Measurements from ENCODE around the gene SORBS2. TPM values are rescaled to one million over a fixed set of nuclear protein-coding genes. Genes with fewer than 3 reads are reported as not detected.

SORBS2 gene
- total RNA-seq, 2 donors from 2014 or later: 210 to 218 TPM

DNA sequence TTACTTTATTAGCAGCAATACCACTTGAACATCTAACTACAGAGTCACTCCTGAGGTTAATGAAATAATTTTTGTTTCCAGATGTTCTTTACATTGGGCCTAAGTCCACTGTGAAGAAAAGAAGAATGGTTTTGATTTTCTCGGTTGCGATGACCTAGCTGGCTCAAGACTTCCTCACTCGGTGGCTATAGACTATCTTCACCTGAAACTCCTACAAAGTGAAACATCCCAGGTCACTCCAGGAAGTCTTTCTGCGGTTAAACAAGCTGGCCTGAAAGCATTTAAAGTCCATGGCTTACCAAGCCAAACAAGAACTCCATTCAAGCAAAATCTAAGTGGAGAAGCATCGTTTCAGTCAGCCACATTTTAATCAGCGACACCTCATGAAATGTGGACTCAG lies 13.7 kb upstream of the SORBS2 start:
- Histone ChIP-seq H3K4me3 (no peak overlapping the region), H3K4me1 (peaks cover 70% of the 10 kb centered on the region), H3K27ac (peak overlapping the region; percentile 54 to 97 (median 94)), H3K36me3 (replicated peaks in 1 of 2; ENCODE audit: insufficient read depth in 1 of 2, low read depth in 2 of 2) (no peaks in the 10 kb centered on the region), H3K27me3 (no peaks in the 10 kb centered on the region), H3K9me3 (no peaks in the 10 kb centered on the region)
- TF ChIP-seq POLR2A (IDR thresholded peaks at IDR 0.05): no peak
- TF ChIP-seq, protein P1, sequence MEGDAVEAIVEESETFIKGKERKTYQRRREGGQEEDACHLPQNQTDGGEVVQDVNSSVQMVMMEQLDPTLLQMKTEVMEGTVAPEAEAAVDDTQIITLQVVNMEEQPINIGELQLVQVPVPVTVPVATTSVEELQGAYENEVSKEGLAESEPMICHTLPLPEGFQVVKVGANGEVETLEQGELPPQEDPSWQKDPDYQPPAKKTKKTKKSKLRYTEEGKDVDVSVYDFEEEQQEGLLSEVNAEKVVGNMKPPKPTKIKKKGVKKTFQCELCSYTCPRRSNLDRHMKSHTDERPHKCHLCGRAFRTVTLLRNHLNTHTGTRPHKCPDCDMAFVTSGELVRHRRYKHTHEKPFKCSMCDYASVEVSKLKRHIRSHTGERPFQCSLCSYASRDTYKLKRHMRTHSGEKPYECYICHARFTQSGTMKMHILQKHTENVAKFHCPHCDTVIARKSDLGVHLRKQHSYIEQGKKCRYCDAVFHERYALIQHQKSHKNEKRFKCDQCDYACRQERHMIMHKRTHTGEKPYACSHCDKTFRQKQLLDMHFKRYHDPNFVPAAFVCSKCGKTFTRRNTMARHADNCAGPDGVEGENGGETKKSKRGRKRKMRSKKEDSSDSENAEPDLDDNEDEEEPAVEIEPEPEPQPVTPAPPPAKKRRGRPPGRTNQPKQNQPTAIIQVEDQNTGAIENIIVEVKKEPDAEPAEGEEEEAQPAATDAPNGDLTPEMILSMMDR (IDR thresholded peaks at IDR 0.05): no peak
- 49 to 71% methylated on average over 6 of the region's 6 CpGs for WGBS, 2 donors
- intact Hi-C loops (cut with DNase I): no loop called here
- no peak for DNase-seq
- ATAC-seq: no peak

DNA sequence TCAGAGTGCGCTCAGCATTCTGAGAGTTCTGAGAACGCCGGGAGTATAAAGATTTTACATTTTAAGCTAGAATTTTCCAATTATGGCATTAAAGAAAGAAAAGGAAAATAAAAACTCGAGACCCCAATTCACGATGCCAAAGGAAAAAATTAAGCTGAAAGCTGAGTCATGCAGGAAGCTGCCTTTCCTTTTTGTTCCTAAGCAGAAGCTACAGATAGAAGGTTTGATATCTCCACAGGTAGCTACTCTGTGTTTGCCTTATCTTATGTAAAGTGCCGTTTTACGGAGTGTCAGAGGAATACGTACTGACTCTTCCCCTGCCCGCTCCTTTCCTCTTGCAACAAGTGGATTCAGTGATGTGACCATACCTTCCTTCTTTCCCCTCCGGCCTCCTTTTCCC lies 10.8 kb upstream of the SORBS2 start:
- intact Hi-C loops (cut with DNase I): no loop called here
- H3K27ac ChIP-seq: peak overlapping the region in 3 of 4 donors; percentile 93 to 97 (median 94)
- DNase-seq: no peak

DNA sequence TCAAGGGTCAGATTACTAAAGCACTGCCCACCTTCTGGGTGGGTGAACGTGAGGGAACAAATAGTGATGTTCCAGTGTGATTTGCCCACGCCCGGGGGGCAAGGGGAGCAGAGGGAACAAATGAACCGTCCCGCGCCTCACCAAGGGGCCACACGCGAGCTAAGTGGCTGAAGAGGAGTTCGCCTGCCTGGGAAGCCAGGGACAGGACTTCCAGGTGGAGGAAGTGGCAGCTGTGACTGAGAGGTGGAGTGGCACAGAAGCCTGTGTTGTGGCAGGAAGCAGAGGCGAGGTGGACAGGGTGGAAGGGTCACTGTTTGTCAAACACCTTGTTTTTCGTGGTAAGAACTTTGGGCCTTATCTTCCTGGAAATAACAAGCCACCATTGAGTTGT lies 9.0 kb upstream of the SORBS2 start:
- no peaks in the 10 kb centered on the region for H3K9me3 ChIP-seq
- H3K4me3 ChIP-seq: no peak overlapping the region
- H3K36me3 ChIP-seq (replicated peaks in 1 of 2; ENCODE audit: insufficient read depth in 1 of 2, low read depth in 2 of 2): no peaks in the 10 kb centered on the region
- TF ChIP-seq, protein P1 (IDR thresholded peaks at IDR 0.05): no peak
- TF ChIP-seq POLR2A (IDR thresholded peaks at IDR 0.05): no peak
- DNase-seq (peak; percentile 53 to 64 (median 61)), ATAC-seq (peak; percentile 7)
- H3K4me1 ChIP-seq: peaks cover 91% of the 10 kb centered on the region
- peak overlapping the region; percentile 93 to 97 (median 96) for H3K27ac ChIP-seq
- 26 to 36% methylated on average over 11 of the region's 11 CpGs for WGBS, 2 donors
- intact Hi-C loops (cut with DNase I): no loop called here
- H3K27me3 ChIP-seq: no peaks in the 10 kb centered on the region

More for the DNA sequence above, 10.8 kb upstream of the SORBS2 start:
- no peaks in the 10 kb centered on the region for H3K9me3 ChIP-seq
- TF ChIP-seq POLR2A (IDR thresholded peaks at IDR 0.05): no peak
- TF ChIP-seq, protein P1 (IDR thresholded peaks at IDR 0.05): no peak
- ATAC-seq: no peak
- 30 to 33% methylated on average over 10 of the region's 10 CpGs for WGBS, 2 donors
- H3K36me3 ChIP-seq (replicated peaks in 1 of 2; ENCODE audit: insufficient read depth in 1 of 2, low read depth in 2 of 2): no peaks in the 10 kb centered on the region
- no peaks in the 10 kb centered on the region for H3K27me3 ChIP-seq
- H3K4me1 ChIP-seq: peaks cover 79% of the 10 kb centered on the region
- peak overlapping the region in 1 of 2 donors; percentile 8 for H3K4me3 ChIP-seq

DNA sequence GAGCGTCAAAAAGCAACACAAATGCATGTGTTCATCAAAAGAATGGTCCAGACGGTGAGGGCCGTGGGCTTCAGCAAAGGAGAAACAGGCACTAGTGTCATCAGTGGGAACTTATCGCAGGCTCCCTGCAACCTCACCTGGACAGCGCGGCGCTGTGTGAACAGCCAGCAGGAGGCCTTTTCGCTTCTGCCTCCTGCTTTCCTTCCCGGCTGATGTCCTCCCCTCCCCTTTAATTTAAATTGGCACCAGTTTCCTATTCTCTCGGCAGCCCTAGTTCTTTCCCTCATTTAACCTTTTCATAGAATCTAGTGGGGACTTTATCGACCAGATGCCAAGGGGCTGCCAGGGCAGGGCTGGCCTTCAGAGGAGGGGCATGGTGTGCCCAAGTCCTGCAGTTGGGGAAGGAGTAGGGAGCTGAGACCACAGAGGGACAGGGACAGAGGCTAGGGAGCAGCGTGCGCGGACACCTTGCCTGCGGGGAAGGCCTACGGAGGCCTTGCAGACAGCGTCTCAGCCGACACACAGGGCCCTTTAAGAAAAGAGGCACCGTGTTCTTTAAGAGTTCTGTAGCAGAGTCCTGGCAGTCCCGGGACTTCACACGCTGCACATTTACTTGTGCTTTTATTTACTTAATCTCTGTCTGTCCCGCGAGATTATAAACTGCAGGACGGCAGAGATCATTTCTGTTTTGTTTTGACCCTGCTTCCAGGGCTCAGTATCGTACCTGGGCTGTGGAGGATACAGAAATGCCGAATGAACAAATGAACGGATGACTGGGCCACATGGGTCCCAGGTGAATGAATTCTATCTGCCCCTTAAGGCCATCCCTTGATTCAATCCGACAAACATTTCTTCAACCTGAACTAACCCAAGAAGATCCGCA lies 8.4 kb upstream of the SORBS2 start:
- peak; percentile 78 for ATAC-seq
- Histone ChIP-seq H3K27ac (peak overlapping the region; percentile 93 to 97 (median 96)), H3K4me1 (peaks cover 90% of the 10 kb centered on the region), H3K27me3 (no peaks in the 10 kb centered on the region), H3K4me3 (no peak overlapping the region), H3K9me3 (no peaks in the 10 kb centered on the region), H3K36me3 (replicated peaks in 1 of 2; ENCODE audit: insufficient read depth in 1 of 2, low read depth in 2 of 2) (no peaks in the 10 kb centered on the region)
- intact Hi-C loops (cut with DNase I): no loop called here
- DNase-seq: peak; percentile 78 to 92 (median 88)
- WGBS, 2 donors: 10 to 12% methylated on average over 28 to 29 of the region's 29 CpGs
- peak; percentile 21 to 83 (median 74) for TF ChIP-seq POLR2A (IDR thresholded peaks at IDR 0.05)
- TF ChIP-seq, protein P1 (IDR thresholded peaks at IDR 0.05): peak; percentile 36 to 78 (median 69)
